ENCODE data around the gene SMYD2.
"Not testable (repeated sequence)": the region's sequence is repeated elsewhere in the genome, so short reads cannot be mapped to it uniquely, and the experiment has no call there.

Gene SMYD2

DNA sequence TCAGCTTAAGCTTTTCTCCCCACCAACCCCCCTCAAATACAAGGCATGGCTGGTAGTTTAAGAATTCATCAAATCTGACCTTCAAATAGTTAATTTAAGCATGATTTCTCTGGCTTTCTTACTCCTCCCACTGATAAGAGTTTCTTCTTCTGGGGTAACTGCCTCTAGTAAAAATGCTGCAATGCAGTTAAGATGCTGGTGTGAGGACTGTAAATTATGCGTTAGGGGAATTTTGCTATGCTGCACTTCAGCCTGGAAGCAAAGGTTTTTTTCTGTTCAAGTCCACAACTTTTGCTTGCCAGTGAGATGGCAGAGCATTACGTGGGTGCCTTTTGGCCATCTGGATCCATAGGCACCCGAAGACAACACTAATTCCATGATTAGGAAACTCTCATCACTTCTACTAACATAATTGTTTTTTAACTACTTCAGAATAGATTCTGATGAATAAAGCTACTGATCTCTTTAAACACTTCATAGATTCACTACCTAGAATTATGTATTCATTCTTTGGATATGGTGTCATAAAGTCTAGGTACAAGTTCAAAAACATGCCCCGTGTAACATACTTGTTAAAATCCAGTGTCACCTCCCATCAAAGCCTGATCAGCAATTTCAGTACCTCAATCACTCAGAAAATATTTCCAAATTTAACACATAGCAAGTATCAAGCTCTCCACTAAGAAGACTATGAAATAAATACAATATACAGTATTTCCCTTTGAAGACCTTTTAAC lies 8.8 kb upstream of the SMYD2 start:
- FAIRE-seq = no peak

- no peak for FAIRE-seq
Observed at GRCh38 chr1:214272964-214273533, 7.9 kb upstream of the SMYD2 start.

- FAIRE-seq = not testable (repeated sequence)
Observed at GRCh38 chr1:214275700-214276099, 5.3 kb upstream of the SMYD2 start.

DNA sequence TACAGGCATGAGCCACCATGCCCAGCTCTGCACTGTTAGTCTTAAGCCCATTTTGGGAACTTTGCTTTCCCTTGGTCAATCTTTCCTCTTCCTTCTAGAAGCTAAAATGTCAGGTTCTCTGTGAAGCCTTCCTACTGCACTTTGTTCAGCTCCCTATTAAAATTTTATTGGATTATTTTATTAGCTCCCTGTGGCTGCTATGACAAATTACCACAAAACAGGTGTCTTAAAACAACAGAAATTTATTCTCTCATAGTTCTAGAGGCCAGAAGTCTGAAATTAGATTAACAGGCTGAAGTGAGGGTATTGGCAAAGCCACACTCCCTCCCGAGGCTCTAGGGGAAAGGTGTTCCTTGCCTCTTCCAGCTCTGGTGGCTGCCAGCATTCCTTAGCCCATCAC lies 4.2 kb upstream of the SMYD2 start:
- no peak for FAIRE-seq

DNA sequence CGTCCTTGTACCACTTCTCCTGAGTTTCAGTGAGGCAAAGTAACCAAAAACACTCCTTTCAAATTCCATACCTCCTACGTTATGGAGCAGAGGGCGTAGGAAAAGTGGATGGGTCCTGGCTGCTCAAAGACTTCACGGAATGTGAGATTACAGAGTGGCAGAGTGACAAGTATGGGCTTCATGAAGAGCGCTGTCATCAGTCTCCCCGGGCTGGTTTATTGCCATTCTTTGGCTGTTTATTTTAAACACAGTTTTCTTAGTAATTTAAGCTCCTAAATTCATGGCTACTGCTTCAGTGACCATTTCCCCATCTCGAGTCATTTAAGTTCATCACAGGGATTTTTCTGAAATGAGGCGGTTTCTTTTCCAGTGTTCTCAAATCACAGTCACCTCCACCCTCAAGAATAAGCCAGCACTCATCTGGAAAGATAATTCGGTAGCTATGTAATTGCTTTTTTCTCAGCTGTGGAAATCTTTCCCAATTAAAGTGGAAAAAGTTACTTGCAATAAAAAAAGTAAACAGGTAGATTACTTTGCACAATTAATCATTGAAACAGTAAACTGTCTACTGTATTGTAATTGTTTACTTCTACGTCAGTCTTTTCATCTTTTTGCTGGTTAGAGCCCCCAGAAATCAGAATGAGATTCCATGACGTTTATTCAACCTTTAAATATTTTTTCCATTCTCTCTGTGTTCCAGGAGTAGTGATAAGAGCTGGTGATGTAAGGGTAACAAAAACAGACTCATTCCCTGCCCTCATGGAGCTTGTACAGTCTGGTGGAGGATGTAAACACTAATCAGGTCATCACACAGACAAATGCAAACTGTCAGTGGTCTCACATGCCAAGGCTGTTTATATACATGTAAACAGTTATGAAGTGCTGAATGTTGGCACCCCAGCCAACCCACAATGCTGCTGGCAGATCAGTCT lies 3.0 kb upstream of the SMYD2 start:
- no peak for FAIRE-seq

GRCh38 chr1:214280386-214281020 lies 456 bp upstream of the SMYD2 start:
- FAIRE-seq = no peak

DNA sequence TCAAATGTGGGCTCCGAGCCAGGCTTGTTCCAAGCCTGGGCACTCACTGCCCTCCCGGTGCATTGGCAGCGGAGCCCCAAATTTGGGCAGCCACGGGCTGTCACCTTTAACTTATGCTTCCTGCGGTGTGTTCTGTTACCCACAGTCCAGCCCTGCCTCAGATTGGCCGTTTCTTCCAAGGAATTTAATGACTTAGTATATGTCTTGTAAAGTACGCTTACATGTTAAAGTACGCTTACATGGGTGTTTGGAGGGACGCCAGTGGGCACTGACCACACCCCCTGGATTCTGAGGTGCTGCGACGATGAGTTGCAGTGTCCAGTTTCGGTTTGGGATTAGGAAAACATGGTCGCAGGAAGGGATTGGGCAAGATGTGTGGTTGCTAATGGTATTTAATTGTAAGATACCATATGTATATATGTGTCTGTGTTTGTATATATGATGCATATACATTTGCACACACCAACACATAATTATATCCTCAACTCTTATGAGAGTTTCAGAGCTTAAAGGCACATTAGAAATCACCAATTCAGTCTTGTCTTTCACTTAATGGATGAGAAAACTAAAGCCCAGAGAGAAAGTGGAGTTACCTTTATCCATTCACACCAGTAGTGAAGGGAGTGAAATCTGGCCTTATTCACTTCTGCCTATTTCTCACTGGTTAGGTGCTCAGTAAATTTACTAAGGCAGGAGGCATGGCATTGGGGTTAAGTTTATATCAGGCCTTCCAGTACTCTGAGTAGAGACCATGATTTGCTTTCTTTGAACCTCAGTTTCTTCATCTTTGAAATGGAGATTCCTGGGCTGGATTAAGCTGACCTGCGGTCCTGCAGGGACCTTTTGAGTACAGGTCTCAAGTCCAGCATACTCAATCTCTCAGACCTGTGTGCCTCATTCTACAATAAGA lies 1.0 kb downstream of the SMYD2 start:
- FAIRE-seq = no peak

DNA sequence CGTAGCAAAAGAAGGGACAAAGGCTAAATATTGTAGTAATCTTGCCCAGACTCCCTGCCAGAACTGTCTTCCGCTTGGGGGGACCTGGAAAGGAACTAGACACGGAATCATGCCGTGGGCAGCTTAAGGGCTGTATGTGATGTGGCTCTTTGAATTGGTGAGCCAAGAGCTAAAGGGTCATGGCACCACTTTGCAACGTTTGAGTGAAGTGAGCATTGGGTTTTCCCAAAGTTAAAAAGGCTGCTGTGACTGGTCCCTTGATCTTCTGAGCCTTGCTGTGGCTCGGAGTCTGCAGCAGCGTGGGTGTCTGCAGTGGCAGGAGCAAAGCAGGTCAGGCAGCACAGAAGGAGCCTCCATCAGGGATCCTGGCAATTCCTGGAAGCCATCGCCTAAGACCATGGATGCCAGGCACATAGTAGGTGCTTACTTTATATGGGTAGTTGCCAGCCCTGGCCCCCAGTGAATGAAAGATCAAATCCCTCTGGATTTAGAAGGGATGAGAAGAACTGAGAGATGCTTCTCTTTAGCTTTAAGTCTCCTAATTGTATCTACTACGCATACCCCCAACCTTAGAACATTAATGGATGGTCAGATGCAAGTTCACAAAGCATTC lies 1.8 kb downstream of the SMYD2 start:
- no peak for FAIRE-seq

DNA sequence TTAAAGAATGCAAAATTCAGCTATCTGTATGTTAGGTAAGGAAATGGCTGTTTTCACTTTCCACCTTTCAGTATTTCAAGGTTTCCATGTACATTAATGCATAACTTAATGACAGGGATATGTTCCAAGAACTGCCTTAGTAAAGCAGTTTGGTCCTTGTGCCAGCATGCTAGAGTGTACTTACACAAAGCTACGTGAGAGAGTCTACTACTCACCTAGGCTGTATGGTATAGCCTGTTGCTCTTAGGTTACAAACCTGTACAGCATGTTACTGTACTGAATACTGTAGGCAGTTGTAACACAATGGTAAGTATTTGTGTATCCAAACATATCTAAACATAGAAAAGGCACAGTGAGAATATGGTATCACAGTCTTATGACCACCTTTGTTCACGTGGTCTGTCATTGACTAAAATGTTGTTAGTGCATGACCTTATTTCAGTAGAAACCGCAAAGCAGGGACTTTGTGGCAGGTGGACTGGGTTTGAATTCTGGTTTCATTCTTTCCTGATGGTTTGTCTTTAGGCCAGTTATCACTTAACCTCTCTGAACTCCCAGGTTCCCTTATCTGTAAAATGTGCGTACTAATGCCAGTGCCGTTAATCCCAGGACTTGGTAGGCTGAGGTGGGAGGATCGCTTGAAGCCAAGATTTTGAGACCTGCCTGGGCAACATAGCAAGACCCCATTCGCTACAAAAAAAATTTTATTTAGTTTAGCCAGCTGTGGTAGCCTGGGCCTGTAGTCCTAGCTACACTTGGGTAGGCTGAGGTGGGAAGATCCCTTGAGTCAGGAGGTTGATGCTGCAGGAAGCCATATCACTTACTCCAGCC lies 4.9 kb downstream of the SMYD2 start:
- FAIRE-seq = no peak

DNA sequence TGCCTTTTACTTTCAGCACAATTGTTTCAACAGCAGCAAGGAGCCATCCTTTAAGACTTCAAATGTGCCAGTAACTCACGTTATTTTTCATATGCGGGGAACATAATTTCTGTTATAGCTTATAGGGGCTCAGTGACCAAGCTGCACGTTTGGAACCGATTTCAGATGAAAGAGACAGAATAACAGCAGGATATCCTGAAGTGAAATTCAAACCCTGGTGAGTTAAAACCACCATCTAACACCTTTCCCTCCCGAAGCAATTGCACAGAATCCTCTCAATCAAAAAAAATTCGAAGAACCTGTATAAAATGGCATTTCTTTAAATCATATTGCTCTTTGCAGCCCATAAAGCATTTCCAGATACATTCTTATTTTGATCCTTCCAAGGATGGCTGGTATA lies 6.9 kb downstream of the SMYD2 start:
- FAIRE-seq = no peak

- FAIRE-seq = no peak
Observed at GRCh38 chr1:214289574-214290272, 8.8 kb downstream of the SMYD2 start.

- FAIRE-seq = no peak
Observed at GRCh38 chr1:214290424-214291037, 9.6 kb downstream of the SMYD2 start.

DNA sequence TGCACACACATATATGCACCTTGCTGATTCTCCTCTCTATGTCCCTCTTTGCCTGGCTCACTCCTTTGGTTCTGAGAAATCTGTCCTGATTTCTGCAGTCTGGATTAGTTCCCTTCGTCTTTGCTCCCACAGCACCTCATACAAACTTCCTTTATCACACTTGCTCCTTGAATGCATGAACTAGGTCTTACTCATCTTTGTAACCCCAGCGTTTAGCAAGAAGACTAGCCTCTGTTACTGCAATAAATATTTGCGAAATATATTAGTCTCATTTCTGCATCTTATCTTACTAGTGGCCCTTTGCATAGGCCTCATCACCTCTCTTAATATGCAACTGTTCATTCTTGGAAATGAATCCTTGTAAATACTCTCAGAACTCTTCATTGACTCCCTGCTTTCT lies 11.4 kb downstream of the SMYD2 start:
- no peak for FAIRE-seq

DNA sequence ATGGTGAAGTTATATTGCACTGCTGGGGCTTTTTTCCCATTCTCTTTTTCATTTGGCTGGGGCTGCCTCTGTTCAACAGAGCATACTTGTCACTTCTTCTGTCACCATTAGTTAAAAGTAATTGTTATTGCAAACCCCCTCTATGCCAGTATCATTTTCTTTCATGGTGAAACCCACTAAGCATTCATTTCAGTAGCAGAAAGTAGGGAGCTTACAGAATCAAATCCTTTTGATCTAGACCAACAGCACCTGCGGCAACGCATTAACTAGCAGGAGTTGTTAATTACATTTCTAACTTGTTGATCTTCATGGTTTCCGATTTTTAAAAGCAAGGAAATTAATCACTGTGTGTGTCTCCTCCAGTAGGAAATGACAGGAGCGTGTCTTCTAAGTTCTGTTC lies 15.0 kb downstream of the SMYD2 start:
- no peak for FAIRE-seq

DNA sequence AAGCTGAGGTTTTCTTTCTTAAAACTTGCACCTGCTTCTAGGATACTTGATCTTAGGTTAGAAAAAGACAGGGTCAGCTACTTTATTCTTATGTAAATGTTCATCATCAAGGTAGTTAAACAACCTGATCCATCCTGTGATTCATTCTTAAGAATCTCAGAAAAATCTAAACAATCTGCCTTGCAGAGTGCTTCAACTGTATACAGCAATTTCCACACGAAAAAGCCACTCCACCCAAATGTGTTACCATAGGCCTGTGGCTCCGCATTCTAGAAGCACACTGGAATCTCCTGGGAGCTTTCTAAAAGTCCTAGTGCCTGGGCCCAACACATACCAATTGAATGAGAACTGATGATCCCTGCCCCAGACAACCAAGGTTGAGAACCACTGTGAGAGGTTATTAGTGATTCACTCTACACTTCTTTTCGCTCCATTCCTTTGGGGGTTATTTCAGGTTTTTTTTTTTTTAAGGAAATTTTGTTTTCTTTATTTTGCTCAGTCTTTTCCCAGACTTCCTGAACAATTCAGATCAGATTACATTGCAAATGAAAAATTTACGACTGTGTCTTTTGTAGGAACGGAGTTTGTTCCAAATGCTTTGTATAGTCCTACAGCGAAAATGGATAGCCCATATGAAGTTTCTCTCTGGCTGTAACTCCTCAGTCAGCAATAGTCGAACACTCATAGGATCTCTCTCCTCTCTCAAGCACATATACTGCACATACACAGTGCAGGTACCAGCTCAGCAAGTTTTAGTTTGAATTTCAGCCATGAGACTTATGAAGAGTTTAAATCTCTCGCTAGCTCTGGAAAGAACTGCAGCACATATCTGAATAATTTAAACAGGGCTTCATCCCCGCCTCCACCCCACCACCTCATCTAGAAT lies 16.1 kb downstream of the SMYD2 start:
- no peak for FAIRE-seq

- FAIRE-seq = no peak
Observed at GRCh38 chr1:214300149-214300780, 19.3 kb downstream of the SMYD2 start.

DNA sequence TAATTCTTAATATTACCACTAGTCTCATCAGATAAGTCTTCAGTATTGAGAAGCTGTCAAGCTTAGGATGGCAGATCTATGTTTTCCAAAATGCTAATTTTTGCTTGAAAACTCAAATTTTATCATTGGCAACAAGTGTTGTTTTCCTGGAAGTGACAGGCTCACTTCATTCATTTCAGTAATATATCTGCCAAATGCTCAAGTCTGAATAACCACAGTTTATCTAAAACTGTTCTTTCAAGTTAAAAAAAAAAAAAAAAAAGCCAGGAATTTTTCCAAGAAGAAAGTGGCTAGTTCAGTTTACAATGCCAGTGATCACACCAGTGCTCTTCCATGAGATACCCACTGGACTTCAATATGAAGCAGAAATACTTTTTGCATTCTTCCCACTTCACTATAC lies 20.6 kb downstream of the SMYD2 start:
- FAIRE-seq = no peak

Data from endometrium (tissue), 2 donors.